GM12878 (cell line): ENCODE results near the gene MRPL33. TPM values are rescaled to one million over a fixed set of nuclear protein-coding genes. Genes with fewer than 3 reads are reported as not detected.

ENCODE experiments used
- ATAC-seq: fragments of 200-7000 bp; cut with Tn5 transposase; 3 replicates; pipeline ENCODE4 v1.9.1; 2020; ENCODE audit warnings: mild to moderate bottlenecking, moderate library complexity
- BruUV-seq: library from RNA; stranded (reverse); fragments of 400-500 nt; replicated peaks from 2 replicates; lab custom pipeline; 2021; lab: Mats Ljungman, UMichigan
- CTCF ChIA-PET: fragments of 300-600 bp; sonication (Branson Sonifier 250); formaldehyde crosslinking; extraction: SDS; loops from one replicate; lab custom pipeline; 2021; ENCODE audit warnings: inconsistent platforms; lab: Yijun Ruan, JAX
- POLR2A ChIA-PET: fragments of 350-600 bp; formaldehyde crosslinking; extraction: SDS; loops from one replicate; lab custom pipeline; 2021; ENCODE audit warnings: inconsistent platforms; lab: Charles Lee
- RAD21 ChIA-PET: fragments of 300-600 bp; sonication (Branson Sonifier 250); formaldehyde crosslinking; loops from one replicate; lab custom pipeline; 2023; ENCODE audit warnings: antibody characterized with exemption; ENCODE audit not compliant: unreplicated experiment; lab: Charles Lee
- SMC1A ChIA-PET: fragments of 300-600 bp; sonication (Branson Sonifier 250); formaldehyde crosslinking; loops from one replicate; lab custom pipeline; 2023; ENCODE audit not compliant: unreplicated experiment, uncharacterized antibody; lab: Charles Lee
- DNase-seq: peaks from one replicate; pipeline ENCODE4 v3.0.0-alpha.2; 2011; ENCODE audit warnings: low read depth, low spot score
- FAIRE-seq: peaks from 3 replicates; lab custom pipeline; 2011; peaks lifted over from hg19 to GRCh38; lab: Jason Lieb, UNC
- H2AFZ ChIP-seq: 2 replicates; pipeline ENCODE4 v1.6.0; 2011; ENCODE audit warnings: low read depth, low read length, control low read depth; ENCODE audit not compliant: control insufficient read depth
- H3K27ac ChIP-seq: 2 replicates; pipeline ENCODE4 v1.5.1; 2011; ENCODE audit warnings: control low read depth; ENCODE audit not compliant: control insufficient read depth, insufficient read depth
- H3K27me3 ChIP-seq, 2 experiments: replicated peaks in 1 of 2; 2 replicates each; pipeline versions ENCODE4 v1.6.0 to v1.6.1; 2011; ENCODE audit warnings: low read length in 1 of 2; ENCODE audit not compliant: control insufficient read depth in 2 of 2, insufficient read depth in 2 of 2
- H3K36me3 ChIP-seq, 2 experiments: 2 replicates each; pipeline ENCODE4 v1.5.1; 2011; ENCODE audit warnings: low read length in 1 of 2; ENCODE audit not compliant: control insufficient read depth in 2 of 2, insufficient read depth in 2 of 2
- H3K4me1 ChIP-seq: 2 replicates; pipeline ENCODE4 v1.6.1; 2011; ENCODE audit warnings: mild to moderate bottlenecking, low read length, moderate library complexity, mixed read lengths; ENCODE audit not compliant: control insufficient read depth, insufficient read depth
- H3K4me2 ChIP-seq: 2 replicates; pipeline ENCODE4 v1.6.0; 2011; ENCODE audit warnings: control low read depth; ENCODE audit not compliant: control insufficient read depth, insufficient read depth
- H3K4me3 ChIP-seq: fragments of 200-600 bp; sonication (generic); 2 replicates; pipeline ENCODE4 v1.5.1; 2016
- H3K79me2 ChIP-seq: 2 replicates; pipeline ENCODE4 v1.6.0; 2011; ENCODE audit warnings: low read length; ENCODE audit not compliant: control insufficient read depth, insufficient read depth
- H3K9ac ChIP-seq: 2 replicates; pipeline ENCODE4 v1.8.0; 2011; ENCODE audit warnings: low read length, control low read depth, mixed read lengths; ENCODE audit not compliant: control insufficient read depth, insufficient read depth
- H3K9me3 ChIP-seq: replicated peaks from 3 replicates; pipeline ENCODE4 v1.5.1; 2011; ENCODE audit warnings: mild to moderate bottlenecking, low read length; ENCODE audit not compliant: control insufficient read depth, insufficient read depth
- H4K20me1 ChIP-seq: 2 replicates; pipeline ENCODE4 v1.6.0; 2011; ENCODE audit not compliant: control insufficient read depth, insufficient read depth
- BMI1 ChIP-seq: fragments of 450-650 bp; IDR thresholded peaks from 2 replicates; pipeline ENCODE4 v1.6.1; 2016; ENCODE audit warnings: mild to moderate bottlenecking, moderate library complexity, borderline replicate concordance
- CBFB ChIP-seq: IDR thresholded peaks from 2 replicates; pipeline ENCODE4 v1.6.1; 2016; ENCODE audit warnings: antibody characterized with exemption, low read depth
- CBX5 ChIP-seq: sonication (generic); IDR thresholded peaks from 2 replicates; pipeline ENCODE4 v1.6.1; 2016; ENCODE audit warnings: low read depth, moderate library complexity, mild to moderate bottlenecking, inconsistent platforms
- CHD1 ChIP-seq: IDR thresholded peaks from 2 replicates; pipeline ENCODE4 v1.6.1; 2012; ENCODE audit warnings: low read depth, low read length, improper control_type of control experiment
- MXI1 ChIP-seq: fragments of 150-350 bp; IDR thresholded peaks from 2 replicates; pipeline ENCODE4 v1.6.1; 2011; ENCODE audit warnings: low read depth, mild to moderate bottlenecking, inconsistent platforms, low read length, improper control_type of control experiment
- NFXL1 ChIP-seq: fragments of 450-650 bp; IDR thresholded peaks from 2 replicates; pipeline ENCODE4 v1.6.1; 2017; ENCODE audit warnings: antibody characterized with exemption, mild to moderate bottlenecking, borderline replicate concordance
- PAX5 ChIP-seq: IDR thresholded peaks from 2 replicates; pipeline ENCODE4 v1.6.1; 2011; ENCODE audit warnings: low read depth, low read length, borderline replicate concordance
- POLR2AphosphoS5 ChIP-seq: IDR thresholded peaks from 2 replicates; pipeline ENCODE4 v1.6.1; 2011; ENCODE audit warnings: mild to moderate bottlenecking, low read length, inconsistent platforms
- RB1 ChIP-seq: fragments of 450-650 bp; formaldehyde crosslinking; IDR thresholded peaks from 2 replicates; pipeline ENCODE4 v1.6.1; 2017; ENCODE audit warnings: mild to moderate bottlenecking, borderline replicate concordance
- RBBP5 ChIP-seq: fragments of 200-600 bp; sonication (generic); conservative IDR thresholded peaks from 2 replicates; pipeline ENCODE4 v1.6.1; 2016
- RUNX3 ChIP-seq: IDR thresholded peaks from 2 replicates; pipeline ENCODE4 v1.6.1; 2012; ENCODE audit warnings: low read length, inconsistent platforms
- SREBF1 ChIP-seq: IDR thresholded peaks from 2 replicates; pipeline ENCODE4 v1.6.1; 2012; ENCODE audit warnings: mild to moderate bottlenecking, low read length
- SREBF2 ChIP-seq: IDR thresholded peaks from 2 replicates; pipeline ENCODE4 v1.6.1; 2012; ENCODE audit warnings: mild to moderate bottlenecking, low read length
- SRF ChIP-seq, 2 experiments: IDR thresholded peaks; 2 replicates each; pipeline ENCODE4 v1.6.1; 2011; ENCODE audit warnings: low read depth in 2 of 2, low read length in 2 of 2, mild to moderate bottlenecking in 1 of 2, moderate library complexity in 1 of 2
- WRNIP1 ChIP-seq: IDR thresholded peaks from 2 replicates; pipeline ENCODE4 v1.6.1; 2011; ENCODE audit warnings: low read depth, low read length, improper control_type of control experiment, borderline replicate concordance
- ZBED1 ChIP-seq: IDR thresholded peaks from 2 replicates; pipeline ENCODE4 v1.6.1; 2016; ENCODE audit warnings: borderline replicate concordance
- ZNF207 ChIP-seq: fragments of 450-650 bp; IDR thresholded peaks from 2 replicates; pipeline ENCODE4 v1.6.1; 2014; ENCODE audit warnings: antibody characterized with exemption, mild to moderate bottlenecking, borderline replicate concordance
- ZSCAN29 ChIP-seq: fragments of 450-650 bp; IDR thresholded peaks from 2 replicates; pipeline ENCODE4 v1.6.1; 2017; ENCODE audit warnings: mild to moderate bottlenecking, moderate library complexity
- in situ Hi-C: fragments of 300-500 bp; cut with MboI; formaldehyde crosslinking; loops from 9 replicates; pipeline ENCODE4 v1.14.3; 2018; ENCODE audit warnings: mixed read lengths
- intact Hi-C: fragments of 100-400 bp; cut with micrococcal nuclease; formaldehyde crosslinking; loops from one replicate; pipeline ENCODE4 v1.14.2; 2022; ENCODE audit not compliant: unreplicated experiment
- polyA plus RNA-seq, 11 experiments: library from polyadenylated mRNA; depleted of rRNA in 4 of 11; unstranded in 6 of 11; stranded (reverse) in 5 of 11; fragments of >200 nt; fragmentation: Nextera tagmentation in 4 of 11; fragmentation: Illumina TruSeq in 1 of 11; extraction: Ambion mirVana in 4 of 11; extraction: Trizol in 1 of 11; gene quantifications; 1 replicate in 1 of 11; 2 replicates in 10 of 11; pipeline versions ENCODE4 v1.2.1 to v1.2.3, GENCODE V29; 2011 to 2016; ENCODE audit warnings: inconsistent platforms in 2 of 11, missing spikeins in 2 of 11, low read depth in 1 of 11
- total RNA-seq, 4 experiments: library from RNA; depleted of rRNA in 3 of 4; stranded (reverse); fragments of >200 nt in 3 of 4; fragmentation: Illumina TruSeq in 1 of 4; extraction: Trizol in 1 of 4; gene quantifications; 2 replicates each; pipeline versions ENCODE4 v1.2.1 to v1.2.3, GENCODE V29; 2013 to 2021
- TF ChIP-seq, protein P1 (sequence below): fragments of 450-650 bp; IDR thresholded peaks from 2 replicates; pipeline ENCODE4 v1.6.1; 2017; ENCODE audit warnings: borderline replicate concordance
- TF ChIP-seq, protein P2 (sequence below): IDR thresholded peaks from 2 replicates; pipeline ENCODE4 v1.6.1; 2012; ENCODE audit warnings: mild to moderate bottlenecking, low read depth, low read length

MRPL33 gene
- total and polyA plus RNA-seq, 10 of the 15 experiments (the other 5 are each of a cell fraction or from before 2014, with no cell fraction given), result 50.1 to 318 (median 160) TPM

DNA sequence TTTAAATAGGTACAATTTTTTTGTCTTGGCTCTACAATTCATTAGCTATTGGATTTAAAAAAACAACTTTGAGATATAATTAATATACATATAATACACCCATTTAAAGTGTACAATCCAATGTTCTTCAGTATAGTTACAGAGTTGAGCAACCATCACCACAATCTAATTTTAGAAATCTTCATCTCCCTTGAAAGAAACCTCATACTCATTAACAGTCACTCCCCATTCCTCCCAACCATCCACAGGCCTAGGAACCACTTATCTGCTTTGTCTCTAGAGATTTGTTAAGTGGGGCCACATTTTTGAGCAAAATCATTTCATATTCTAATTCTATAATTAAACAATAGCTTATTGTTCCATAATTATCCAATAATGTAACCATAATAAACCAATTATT lies 32.6 kb downstream of the MRPL33 start:
- H4K20me1 ChIP-seq, result no peaks in the 10 kb centered on the region
- H3K4me2 ChIP-seq, result no peak overlapping the region
- SMC1A ChIA-PET, result interaction anchor here (1.1 kb wide), 1 partner anchor 80 kb away, joined by 3 read pairs; no protein-coding TSS in a partner anchor
- no TSS peak for BruUV-seq
- in situ Hi-C loops, result no loop called here
- no peaks in the 10 kb centered on the region for H3K79me2 ChIP-seq
- RAD21 ChIA-PET, result no interaction called here
- CTCF ChIA-PET, result interaction anchor here (0.6 to 1.1 kb wide), 3 partner anchors 11 to 177 kb away, joined by 3 to 4 read pairs (median 3); no protein-coding TSS in a partner anchor
- no peaks in the 10 kb centered on the region for H3K36me3 ChIP-seq
- no peak for ATAC-seq
- POLR2A ChIA-PET, result no interaction called here
- H2AFZ ChIP-seq, result no peak overlapping the region
- no peak for DNase-seq
- TF ChIP-seq PAX5 (no peak), POLR2AphosphoS5 (no peak), NFXL1 (no peak), CBFB (no peak), SREBF1 (no peak), CBX5 (no peak), SREBF2 (no peak), SRF (IDR thresholded peaks at IDR 0.05; ENCODE audit: low read depth in 2 of 2, low read length in 2 of 2) (no peak), RB1 (no peak), ZSCAN29 (no peak), CHD1 (no peak), ZBED1 (no peak), RBBP5 (no peak), ZNF207 (no peak), BMI1 (no peak), RUNX3 (no peak), MXI1 (no peak), WRNIP1 (no peak)
- TF ChIP-seq, protein P1, sequence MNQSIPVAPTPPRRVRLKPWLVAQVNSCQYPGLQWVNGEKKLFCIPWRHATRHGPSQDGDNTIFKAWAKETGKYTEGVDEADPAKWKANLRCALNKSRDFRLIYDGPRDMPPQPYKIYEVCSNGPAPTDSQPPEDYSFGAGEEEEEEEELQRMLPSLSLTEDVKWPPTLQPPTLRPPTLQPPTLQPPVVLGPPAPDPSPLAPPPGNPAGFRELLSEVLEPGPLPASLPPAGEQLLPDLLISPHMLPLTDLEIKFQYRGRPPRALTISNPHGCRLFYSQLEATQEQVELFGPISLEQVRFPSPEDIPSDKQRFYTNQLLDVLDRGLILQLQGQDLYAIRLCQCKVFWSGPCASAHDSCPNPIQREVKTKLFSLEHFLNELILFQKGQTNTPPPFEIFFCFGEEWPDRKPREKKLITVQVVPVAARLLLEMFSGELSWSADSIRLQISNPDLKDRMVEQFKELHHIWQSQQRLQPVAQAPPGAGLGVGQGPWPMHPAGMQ, result no peak
- TF ChIP-seq, protein P2, sequence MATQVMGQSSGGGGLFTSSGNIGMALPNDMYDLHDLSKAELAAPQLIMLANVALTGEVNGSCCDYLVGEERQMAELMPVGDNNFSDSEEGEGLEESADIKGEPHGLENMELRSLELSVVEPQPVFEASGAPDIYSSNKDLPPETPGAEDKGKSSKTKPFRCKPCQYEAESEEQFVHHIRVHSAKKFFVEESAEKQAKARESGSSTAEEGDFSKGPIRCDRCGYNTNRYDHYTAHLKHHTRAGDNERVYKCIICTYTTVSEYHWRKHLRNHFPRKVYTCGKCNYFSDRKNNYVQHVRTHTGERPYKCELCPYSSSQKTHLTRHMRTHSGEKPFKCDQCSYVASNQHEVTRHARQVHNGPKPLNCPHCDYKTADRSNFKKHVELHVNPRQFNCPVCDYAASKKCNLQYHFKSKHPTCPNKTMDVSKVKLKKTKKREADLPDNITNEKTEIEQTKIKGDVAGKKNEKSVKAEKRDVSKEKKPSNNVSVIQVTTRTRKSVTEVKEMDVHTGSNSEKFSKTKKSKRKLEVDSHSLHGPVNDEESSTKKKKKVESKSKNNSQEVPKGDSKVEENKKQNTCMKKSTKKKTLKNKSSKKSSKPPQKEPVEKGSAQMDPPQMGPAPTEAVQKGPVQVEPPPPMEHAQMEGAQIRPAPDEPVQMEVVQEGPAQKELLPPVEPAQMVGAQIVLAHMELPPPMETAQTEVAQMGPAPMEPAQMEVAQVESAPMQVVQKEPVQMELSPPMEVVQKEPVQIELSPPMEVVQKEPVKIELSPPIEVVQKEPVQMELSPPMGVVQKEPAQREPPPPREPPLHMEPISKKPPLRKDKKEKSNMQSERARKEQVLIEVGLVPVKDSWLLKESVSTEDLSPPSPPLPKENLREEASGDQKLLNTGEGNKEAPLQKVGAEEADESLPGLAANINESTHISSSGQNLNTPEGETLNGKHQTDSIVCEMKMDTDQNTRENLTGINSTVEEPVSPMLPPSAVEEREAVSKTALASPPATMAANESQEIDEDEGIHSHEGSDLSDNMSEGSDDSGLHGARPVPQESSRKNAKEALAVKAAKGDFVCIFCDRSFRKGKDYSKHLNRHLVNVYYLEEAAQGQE, result no peak
- no peak overlapping the region for H3K27ac ChIP-seq
- no peaks in the 10 kb centered on the region for H3K27me3 ChIP-seq
- H3K4me1 ChIP-seq, result no peaks in the 10 kb centered on the region
- no peak overlapping the region for H3K4me3 ChIP-seq
- H3K9ac ChIP-seq, result no peak overlapping the region
- H3K9me3 ChIP-seq, result no peaks in the 10 kb centered on the region
- FAIRE-seq, result no peak
- intact Hi-C loops, result no loop called here
